Natural killer cell (primary cell): ENCODE data around the gene SVEP1. TPM values are rescaled to one million over a fixed set of nuclear protein-coding genes. Genes with fewer than 3 reads are reported as not detected.

Experiments used
- ATAC-seq, 3 donors: fragments of 150-1000 bp in 2 of 3; fragments of 200-7000 bp in 1 of 3; cut with Tn5 transposase; 1 replicate in 1 of 3; 2 replicates in 2 of 3; pipeline ENCODE4 v1.10.0; 2021; ENCODE audit warnings: mild to moderate bottlenecking in 2 of 3, moderate library complexity in 2 of 3
- DNase-seq, 2 donors: peaks; one replicate each; pipeline versions ENCODE4 v3.0.0 to v3.0.0-alpha.2; 2013 to 2021; ENCODE audit warnings: mixed read lengths in 1 of 2
- H3K27ac ChIP-seq: one replicate; pipeline ENCODE4 v1.5.1; 2013; ENCODE audit warnings: mild to moderate bottlenecking, low read length
- H3K27me3 ChIP-seq: one replicate; pipeline ENCODE4 v1.6.1; 2013; ENCODE audit warnings: low read length; ENCODE audit not compliant: control insufficient read depth, insufficient read depth
- H3K36me3 ChIP-seq: one replicate; pipeline ENCODE4 v1.6.1; 2013; ENCODE audit warnings: low read length; ENCODE audit not compliant: control insufficient read depth, insufficient read depth
- H3K4me1 ChIP-seq: one replicate; pipeline ENCODE4 v1.6.1; 2013; ENCODE audit warnings: low read length; ENCODE audit not compliant: control insufficient read depth, insufficient read depth
- H3K4me3 ChIP-seq: one replicate; pipeline ENCODE4 v1.5.1; 2013; ENCODE audit warnings: low read length
- H3K9me3 ChIP-seq: one replicate; pipeline ENCODE4 v1.6.1; 2013; ENCODE audit warnings: low read length; ENCODE audit not compliant: control insufficient read depth, insufficient read depth
- H3K27ac Mint-ChIP-seq, 2 donors: one replicate each; pipeline ENCODE4 v1.8.0; 2022; ENCODE audit warnings: mild to moderate bottlenecking in 2 of 2, mixed read lengths in 2 of 2, moderate library complexity in 1 of 2
- H3K27me3 Mint-ChIP-seq, 2 donors: one replicate each; pipeline ENCODE4 v1.8.0; 2022; ENCODE audit warnings: low read depth in 2 of 2, mixed read lengths in 2 of 2
- H3K36me3 Mint-ChIP-seq: one replicate; pipeline ENCODE4 v1.8.0; 2022; ENCODE audit warnings: mixed read lengths
- H3K4me1 Mint-ChIP-seq, 2 donors: one replicate each; pipeline ENCODE4 v1.8.0; 2022; ENCODE audit warnings: mixed read lengths in 2 of 2
- H3K4me3 Mint-ChIP-seq: one replicate; pipeline ENCODE4 v1.8.0; 2022; ENCODE audit warnings: mild to moderate bottlenecking, moderate library complexity, mixed read lengths
- H3K9me3 Mint-ChIP-seq, 2 donors: one replicate each; pipeline ENCODE4 v1.8.0; 2022; ENCODE audit warnings: mixed read lengths in 2 of 2
- WGBS: methylation state at CpG from one replicate; pipeline ENCODE4 v1.1.7; 2013; ENCODE audit warnings: missing lambda C conversion rate; ENCODE audit not compliant: insufficient coverage; 5-methylcytosine and 5-hydroxymethylcytosine counted together
- intact Hi-C: fragments of 100-400 bp; cut with micrococcal nuclease; formaldehyde crosslinking; loops from one replicate; pipeline ENCODE4 v1.14.2; 2022
- total RNA-seq, 4 donors: library from RNA; stranded (reverse); fragments of 120-200 nt in 1 of 4; gene quantifications; one replicate each; pipeline versions ENCODE4 v1.2.3 to v1.2.4, GENCODE V29; 2013 to 2022
- TF ChIP-seq, protein P1 (sequence below): fragments of 200-600 bp; IDR thresholded peaks from one replicate; pipeline ENCODE4 v1.8.0; 2022; ENCODE audit warnings: antibody characterized with exemption

The SVEP1 gene
- total RNA-seq, 3 donors from 2014 or later (not counting 1 experiment from before 2014, with no cell fraction given): not detected

DNA sequence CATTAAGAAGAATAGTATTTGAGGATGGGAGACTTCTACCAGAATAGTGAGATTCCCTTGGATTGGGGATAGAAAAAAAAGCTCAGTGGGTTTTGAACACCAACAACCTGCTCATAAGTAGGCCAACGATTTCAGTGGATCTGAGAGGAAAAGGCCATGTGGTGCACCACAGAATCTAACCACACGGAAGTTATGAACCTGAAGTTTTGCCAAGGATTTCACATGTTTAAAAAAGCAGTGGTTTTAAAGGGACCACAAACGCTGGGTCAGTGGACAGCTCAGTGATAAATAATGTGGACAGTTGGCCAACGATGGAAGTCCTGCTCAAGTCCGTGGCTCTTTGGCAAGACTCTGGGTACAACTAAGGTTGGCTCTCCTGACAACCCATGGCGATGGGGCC, 134.6 kb downstream of the SVEP1 start:
- H3K4me3 ChIP-seq: no peak overlapping the region
- Mint-ChIP-seq H3K4me1 (no peaks in the 10 kb centered on the region), H3K27ac (no peak overlapping the region), H3K27me3 (peaks cover 0 to 2% of the 10 kb centered on the region in 2 donors), H3K9me3 (peaks cover 9 to 12% of the 10 kb centered on the region in 2 donors), H3K4me3 (no peak overlapping the region), H3K36me3 (no peaks in the 10 kb centered on the region)
- TF ChIP-seq, protein P1, sequence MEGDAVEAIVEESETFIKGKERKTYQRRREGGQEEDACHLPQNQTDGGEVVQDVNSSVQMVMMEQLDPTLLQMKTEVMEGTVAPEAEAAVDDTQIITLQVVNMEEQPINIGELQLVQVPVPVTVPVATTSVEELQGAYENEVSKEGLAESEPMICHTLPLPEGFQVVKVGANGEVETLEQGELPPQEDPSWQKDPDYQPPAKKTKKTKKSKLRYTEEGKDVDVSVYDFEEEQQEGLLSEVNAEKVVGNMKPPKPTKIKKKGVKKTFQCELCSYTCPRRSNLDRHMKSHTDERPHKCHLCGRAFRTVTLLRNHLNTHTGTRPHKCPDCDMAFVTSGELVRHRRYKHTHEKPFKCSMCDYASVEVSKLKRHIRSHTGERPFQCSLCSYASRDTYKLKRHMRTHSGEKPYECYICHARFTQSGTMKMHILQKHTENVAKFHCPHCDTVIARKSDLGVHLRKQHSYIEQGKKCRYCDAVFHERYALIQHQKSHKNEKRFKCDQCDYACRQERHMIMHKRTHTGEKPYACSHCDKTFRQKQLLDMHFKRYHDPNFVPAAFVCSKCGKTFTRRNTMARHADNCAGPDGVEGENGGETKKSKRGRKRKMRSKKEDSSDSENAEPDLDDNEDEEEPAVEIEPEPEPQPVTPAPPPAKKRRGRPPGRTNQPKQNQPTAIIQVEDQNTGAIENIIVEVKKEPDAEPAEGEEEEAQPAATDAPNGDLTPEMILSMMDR: no peak
- H3K27ac ChIP-seq: no peak overlapping the region
- H3K4me1 ChIP-seq: no peaks in the 10 kb centered on the region
- DNase-seq (no peak), ATAC-seq (no peak)
- H3K36me3 ChIP-seq: no peaks in the 10 kb centered on the region
- no peaks in the 10 kb centered on the region for H3K9me3 ChIP-seq
- H3K27me3 ChIP-seq: no peaks in the 10 kb centered on the region
- 44% methylated on average over 6 of the region's 6 CpGs for WGBS
- intact Hi-C loops: no loop called here

DNA sequence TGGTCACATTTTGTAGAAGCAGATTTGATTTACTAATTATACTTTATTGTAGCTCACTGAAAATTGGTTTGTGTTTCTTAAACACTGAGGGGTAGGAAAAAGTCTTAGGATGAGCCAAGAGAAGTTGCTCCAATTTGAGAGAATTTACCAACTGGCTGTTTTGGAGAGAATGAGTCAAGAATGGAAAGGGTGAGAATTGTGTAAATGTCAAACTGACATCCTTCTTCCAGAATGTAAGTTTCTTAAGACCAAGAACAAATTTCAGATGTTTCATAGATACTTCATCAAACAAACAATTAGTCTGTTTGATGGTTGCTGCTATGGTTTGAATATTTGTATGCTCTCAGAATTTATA, 135.7 kb downstream of the SVEP1 start:
- no peak overlapping the region for H3K4me3 ChIP-seq
- ATAC-seq (no peak), DNase-seq (no peak)
- Mint-ChIP-seq H3K27ac (no peak overlapping the region), H3K27me3 (peaks cover 0 to 2% of the 10 kb centered on the region in 2 donors), H3K9me3 (peaks cover 9 to 12% of the 10 kb centered on the region in 2 donors), H3K36me3 (no peaks in the 10 kb centered on the region), H3K4me1 (no peaks in the 10 kb centered on the region), H3K4me3 (no peak overlapping the region)
- H3K36me3 ChIP-seq: no peaks in the 10 kb centered on the region
- TF ChIP-seq, protein P1: no peak
- H3K27ac ChIP-seq: no peak overlapping the region
- intact Hi-C loops: no loop called here
- no peaks in the 10 kb centered on the region for H3K9me3 ChIP-seq
- H3K4me1 ChIP-seq: no peaks in the 10 kb centered on the region
- no peaks in the 10 kb centered on the region for H3K27me3 ChIP-seq

DNA sequence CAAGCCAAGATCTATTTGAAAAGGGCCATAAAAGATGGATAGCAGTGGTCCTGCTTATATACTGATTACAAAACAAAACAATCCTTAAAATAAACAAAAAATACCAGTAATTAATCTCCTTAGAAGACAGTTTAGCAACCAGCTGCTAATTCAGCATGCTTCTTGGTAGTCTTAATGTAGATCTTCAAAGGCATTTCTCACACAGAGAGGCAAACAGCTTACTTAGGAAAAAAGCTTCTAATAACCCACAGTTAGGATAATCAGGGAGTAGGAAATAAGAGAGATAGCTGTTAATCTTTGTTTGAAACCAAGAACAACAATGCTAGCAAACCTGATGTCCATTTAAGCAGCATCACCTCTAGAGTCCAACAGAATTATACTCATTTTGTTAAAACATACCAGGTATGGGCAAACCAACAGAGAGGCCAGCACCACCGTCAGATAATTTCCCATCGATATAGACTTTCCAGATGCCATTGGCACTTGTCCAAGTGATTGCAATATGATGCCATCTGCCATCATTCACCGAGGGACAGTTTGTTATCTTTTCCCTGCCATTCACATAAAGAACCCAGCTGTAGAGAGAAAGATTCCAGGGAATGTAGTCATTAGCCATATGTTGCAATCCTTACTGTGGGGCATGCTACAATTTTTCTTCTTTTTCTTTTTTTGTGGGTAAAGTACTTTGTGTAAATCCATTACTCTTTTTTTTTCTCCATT, 136.2 kb downstream of the SVEP1 start:
- H3K27me3 Mint-ChIP-seq: peaks cover 0 to 2% of the 10 kb centered on the region in 2 donors
- ATAC-seq (no peak), DNase-seq (no peak)
- no peaks in the 10 kb centered on the region for H3K4me1 Mint-ChIP-seq
- WGBS: 92% methylated on average over 2 of the region's 3 CpGs
- H3K4me1 ChIP-seq: no peaks in the 10 kb centered on the region
- intact Hi-C loops: no loop called here
- H3K27ac ChIP-seq: no peak overlapping the region
- H3K36me3 ChIP-seq: no peaks in the 10 kb centered on the region
- H3K27me3 ChIP-seq: no peaks in the 10 kb centered on the region
- TF ChIP-seq, protein P1: no peak
- H3K9me3 ChIP-seq: no peaks in the 10 kb centered on the region
- no peak overlapping the region for H3K4me3 Mint-ChIP-seq
- H3K27ac Mint-ChIP-seq: no peak overlapping the region
- no peak overlapping the region for H3K4me3 ChIP-seq
- peaks cover 9 to 12% of the 10 kb centered on the region in 2 donors for H3K9me3 Mint-ChIP-seq
- no peaks in the 10 kb centered on the region for H3K36me3 Mint-ChIP-seq

DNA sequence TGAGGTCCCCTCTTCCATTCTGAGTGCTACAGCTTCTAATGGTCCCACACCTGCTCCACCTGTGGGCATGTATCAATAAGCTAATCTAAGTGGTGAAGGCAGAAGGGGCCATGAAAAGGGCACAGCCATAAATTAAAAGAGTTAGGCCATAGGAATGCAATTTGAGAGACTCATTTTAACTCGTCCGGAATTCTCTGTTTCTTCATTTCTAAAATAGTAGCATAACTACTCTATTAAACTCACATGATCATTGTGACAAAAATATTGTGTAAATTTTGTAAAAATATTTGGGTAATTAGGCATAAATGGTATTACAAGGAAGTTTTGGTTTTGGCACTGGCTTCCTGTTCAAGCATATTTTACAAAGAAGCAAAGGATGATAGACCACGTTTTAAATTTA, 138.7 kb downstream of the SVEP1 start:
- DNase-seq (no peak), ATAC-seq (no peak)
- no peaks in the 10 kb centered on the region for H3K9me3 ChIP-seq
- H3K4me3 Mint-ChIP-seq: no peak overlapping the region
- H3K4me1 Mint-ChIP-seq: no peaks in the 10 kb centered on the region
- H3K27me3 ChIP-seq: no peaks in the 10 kb centered on the region
- peaks cover 0 to 2% of the 10 kb centered on the region in 2 donors for H3K27me3 Mint-ChIP-seq
- no peaks in the 10 kb centered on the region for H3K4me1 ChIP-seq
- no peaks in the 10 kb centered on the region for H3K36me3 ChIP-seq
- H3K36me3 Mint-ChIP-seq: no peaks in the 10 kb centered on the region
- intact Hi-C loops: no loop called here
- H3K27ac Mint-ChIP-seq: no peak overlapping the region
- TF ChIP-seq, protein P1: no peak
- H3K4me3 ChIP-seq: no peak overlapping the region
- WGBS: no CpG with 5 or more reads among the region's 3 CpGs
- peaks cover 4 to 5% of the 10 kb centered on the region in 2 donors for H3K9me3 Mint-ChIP-seq
- H3K27ac ChIP-seq: no peak overlapping the region
